Parathyroid adenoma (tissue), 2 donors: Measurements from ENCODE around the gene MAP3K8.

Experiments used
- H2AFZ ChIP-seq: fragments of 300-600 bp; sonication (generic); one replicate; pipeline ENCODE4 v1.7.0; 2017; ENCODE audit warnings: antibody characterized with exemption, mild to moderate bottlenecking
- H3K27ac ChIP-seq: fragments of 300-600 bp; sonication (generic); one replicate; pipeline ENCODE4 v1.7.0; 2017
- H3K27me3 ChIP-seq: fragments of 300-600 bp; sonication (generic); one replicate; pipeline ENCODE4 v1.7.0; 2017; ENCODE audit warnings: low read length; ENCODE audit not compliant: control insufficient read depth, insufficient read depth
- H3K36me3 ChIP-seq: fragments of 300-600 bp; sonication (generic); one replicate; pipeline ENCODE4 v1.7.0; 2017; ENCODE audit warnings: low read length; ENCODE audit not compliant: control insufficient read depth, insufficient read depth
- H3K4me1 ChIP-seq: fragments of 300-600 bp; sonication (generic); one replicate; pipeline ENCODE4 v1.7.0; 2017; ENCODE audit warnings: control low read depth
- H3K4me2 ChIP-seq: fragments of 300-600 bp; sonication (generic); one replicate; pipeline ENCODE4 v1.7.0; 2017; ENCODE audit warnings: low read length
- H3K4me3 ChIP-seq: fragments of 300-600 bp; sonication (generic); one replicate; pipeline ENCODE4 v1.7.0; 2017; ENCODE audit warnings: low read depth, low read length
- H3K79me2 ChIP-seq: fragments of 300-600 bp; sonication (generic); one replicate; pipeline ENCODE4 v1.7.0; 2017; ENCODE audit warnings: control low read depth
- H3K9ac ChIP-seq: fragments of 300-600 bp; sonication (generic); one replicate; pipeline ENCODE4 v1.7.0; 2017; ENCODE audit warnings: mild to moderate bottlenecking
- H3K9me3 ChIP-seq: fragments of 300-600 bp; sonication (generic); one replicate; pipeline ENCODE4 v1.7.0; 2017; ENCODE audit warnings: low read length; ENCODE audit not compliant: control insufficient read depth
- CTCF ChIP-seq: fragments of 300-600 bp; sonication (generic); IDR thresholded peaks from one replicate; pipeline ENCODE4 v1.7.0; 2017; ENCODE audit warnings: antibody characterized with exemption, mild to moderate bottlenecking
- donor health status: primary hyperparathyroidism.

MAP3K8 gene

GRCh38 chr10:30502266-30503060 lies 68.5 kb downstream of the MAP3K8 start:
- no peaks in the 10 kb centered on the region for H3K4me1 ChIP-seq
- H3K27me3 ChIP-seq = no peaks in the 10 kb centered on the region
- no peaks in the 10 kb centered on the region for H3K36me3 ChIP-seq
- no peaks in the 10 kb centered on the region for H3K9me3 ChIP-seq
- H3K9ac ChIP-seq = no peak overlapping the region
- no peak for TF ChIP-seq CTCF
- no peak overlapping the region for H3K4me2 ChIP-seq
- H3K27ac ChIP-seq = no peak overlapping the region
- no peak overlapping the region for H3K4me3 ChIP-seq
- no peak overlapping the region for H2AFZ ChIP-seq
- H3K79me2 ChIP-seq = no peaks in the 10 kb centered on the region

- H3K4me1 ChIP-seq = no peaks in the 10 kb centered on the region
- H3K9me3 ChIP-seq = no peaks in the 10 kb centered on the region
- TF ChIP-seq CTCF = no peak
- H2AFZ ChIP-seq = no peak overlapping the region
- H3K36me3 ChIP-seq = no peaks in the 10 kb centered on the region
- no peak overlapping the region for H3K4me3 ChIP-seq
- H3K27ac ChIP-seq = no peak overlapping the region
- no peaks in the 10 kb centered on the region for H3K79me2 ChIP-seq
- H3K9ac ChIP-seq = no peak overlapping the region
- H3K4me2 ChIP-seq = no peak overlapping the region
- no peaks in the 10 kb centered on the region for H3K27me3 ChIP-seq
Observed at GRCh38 chr10:30503700-30504266, 69.8 kb downstream of the MAP3K8 start.

DNA sequence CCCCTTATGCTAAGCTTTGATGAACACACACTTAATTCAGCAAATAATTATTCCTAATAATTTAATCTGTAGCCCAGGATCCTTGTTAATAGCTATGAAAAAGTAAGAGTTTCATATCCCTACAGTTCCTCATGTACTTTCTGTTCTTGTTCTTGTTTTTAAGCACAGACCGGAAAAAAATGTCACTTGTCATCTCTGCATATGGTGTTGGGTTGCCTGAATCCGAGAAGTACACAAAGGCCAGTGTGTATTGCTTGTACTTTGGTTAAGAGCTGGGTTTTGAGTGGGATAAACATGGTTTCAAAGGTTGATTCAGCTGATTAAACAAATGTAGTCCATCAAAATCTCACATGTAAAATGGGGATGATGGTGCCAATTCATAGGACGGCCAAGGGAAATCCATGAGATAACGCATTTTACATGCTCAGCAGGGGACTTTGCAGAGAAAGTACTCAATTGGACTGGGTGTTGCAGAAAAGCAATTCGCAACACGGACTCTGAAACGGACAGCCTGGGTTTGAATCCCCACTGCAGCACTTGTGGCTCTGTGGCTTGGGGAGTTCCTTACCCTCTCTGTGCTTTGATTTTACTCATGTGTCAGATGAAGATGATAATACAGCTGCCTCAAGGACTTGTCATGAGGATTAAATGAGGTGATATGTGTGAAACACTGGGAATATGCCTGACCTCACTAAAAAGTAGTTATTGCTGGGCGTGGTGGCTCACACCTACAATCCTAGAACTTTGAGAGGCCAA lies 71.7 kb downstream of the MAP3K8 start:
- Histone ChIP-seq H3K27ac (no peak overlapping the region), H3K27me3 (no peaks in the 10 kb centered on the region), H3K9me3 (no peaks in the 10 kb centered on the region), H3K4me1 (peaks cover under 1% of the 10 kb centered on the region), H3K79me2 (no peaks in the 10 kb centered on the region), H2AFZ (no peak overlapping the region), H3K4me3 (no peak overlapping the region), H3K4me2 (no peak overlapping the region), H3K9ac (no peak overlapping the region), H3K36me3 (no peaks in the 10 kb centered on the region)
- no peak for TF ChIP-seq CTCF

GRCh38 chr10:30509508-30509907 lies 75.5 kb downstream of the MAP3K8 start:
- no peak for TF ChIP-seq CTCF

More at GRCh38 chr10:30509508-30509907, 75.5 kb downstream of the MAP3K8 start:
- Histone ChIP-seq H3K4me2 (no peak overlapping the region), H3K4me1 (peaks cover 6% of the 10 kb centered on the region), H3K79me2 (no peaks in the 10 kb centered on the region), H3K27ac (no peak overlapping the region), H2AFZ (no peak overlapping the region), H3K36me3 (no peaks in the 10 kb centered on the region), H3K9ac (no peak overlapping the region), H3K4me3 (no peak overlapping the region), H3K9me3 (no peaks in the 10 kb centered on the region), H3K27me3 (no peaks in the 10 kb centered on the region)
